ENCODE data around the gene HMGXB3.

Gene HMGXB3

GRCh38 chr5:150058480-150059126 is 58.1 kb downstream of the HMGXB3 start:
- DNase-seq (ENCODE audit: low read depth): no peak
- H3K4me3 ChIP-seq (ENCODE audit: low read length): no peak overlapping the region
- no peak for TF ChIP-seq CTCF (conservative IDR thresholded peaks at IDR 0.05; ENCODE audit: low read depth, low read length)

GRCh38 chr5:150059623-150060022 is 59.1 kb downstream of the HMGXB3 start:
- no peak for DNase-seq (ENCODE audit: low read depth)
- no peak overlapping the region for H3K4me3 ChIP-seq (ENCODE audit: low read length)
- no peak for TF ChIP-seq CTCF (conservative IDR thresholded peaks at IDR 0.05; ENCODE audit: low read depth, low read length)

GRCh38 chr5:150060471-150060870 is 59.9 kb downstream of the HMGXB3 start:
- TF ChIP-seq CTCF (conservative IDR thresholded peaks at IDR 0.05; ENCODE audit: low read depth, low read length): no peak
- H3K4me3 ChIP-seq (ENCODE audit: low read length): no peak overlapping the region

GRCh38 chr5:150061538-150061995 is 61.0 kb downstream of the HMGXB3 start:
- no peak for DNase-seq (ENCODE audit: low read depth)
- no peak for TF ChIP-seq CTCF (conservative IDR thresholded peaks at IDR 0.05; ENCODE audit: low read depth, low read length)
- H3K4me3 ChIP-seq (ENCODE audit: low read length): no peak overlapping the region

More at GRCh38 chr5:150060471-150060870, 59.9 kb downstream of the HMGXB3 start:
- no peak for DNase-seq (ENCODE audit: low read depth)

GRCh38 chr5:150062216-150062922 is 61.8 kb downstream of the HMGXB3 start:
- DNase-seq (ENCODE audit: low read depth): no peak
- TF ChIP-seq CTCF (conservative IDR thresholded peaks at IDR 0.05; ENCODE audit: low read depth, low read length): no peak
- H3K4me3 ChIP-seq (ENCODE audit: low read length): no peak overlapping the region

GRCh38 chr5:150063638-150064037 is 63.1 kb downstream of the HMGXB3 start:
- DNase-seq (ENCODE audit: low read depth): no peak
- no peak overlapping the region for H3K4me3 ChIP-seq (ENCODE audit: low read length)
- no peak for TF ChIP-seq CTCF (conservative IDR thresholded peaks at IDR 0.05; ENCODE audit: low read depth, low read length)
